DND-41 (cell line): ENCODE results near the gene BASP1.

Source experiments
- CTCF ChIP-seq: IDR thresholded peaks from 2 replicates; pipeline ENCODE4 v1.5.1; 2012; ENCODE audit warnings: borderline replicate concordance, low read length, moderate library complexity, mild to moderate bottlenecking; ENCODE audit not compliant: poor library complexity, severe bottlenecking; ENCODE audit errors: extremely low read depth
- EZH2 ChIP-seq: IDR thresholded peaks from 3 replicates; pipeline ENCODE4 v1.6.1; 2012; ENCODE audit warnings: borderline replicate concordance, low read depth, mild to moderate bottlenecking, moderate library complexity, low read length, inconsistent platforms; ENCODE audit not compliant: severe bottlenecking

- TF ChIP-seq CTCF (no peak), EZH2 (no peak)
Observed at GRCh38 chr5:17306726-17307091, 89.3 kb downstream of the BASP1 start.
